Measurements from ENCODE around the gene GUCY1B1. TPM values are rescaled to one million over a fixed set of nuclear protein-coding genes. Genes with fewer than 3 reads are reported as not detected.

The GUCY1B1 gene
- polyA plus RNA-seq (2013, experiment 1 of 2), result 6.1 TPM
- 6.1 TPM for polyA plus RNA-seq (2013, experiment 2 of 2)

DNA sequence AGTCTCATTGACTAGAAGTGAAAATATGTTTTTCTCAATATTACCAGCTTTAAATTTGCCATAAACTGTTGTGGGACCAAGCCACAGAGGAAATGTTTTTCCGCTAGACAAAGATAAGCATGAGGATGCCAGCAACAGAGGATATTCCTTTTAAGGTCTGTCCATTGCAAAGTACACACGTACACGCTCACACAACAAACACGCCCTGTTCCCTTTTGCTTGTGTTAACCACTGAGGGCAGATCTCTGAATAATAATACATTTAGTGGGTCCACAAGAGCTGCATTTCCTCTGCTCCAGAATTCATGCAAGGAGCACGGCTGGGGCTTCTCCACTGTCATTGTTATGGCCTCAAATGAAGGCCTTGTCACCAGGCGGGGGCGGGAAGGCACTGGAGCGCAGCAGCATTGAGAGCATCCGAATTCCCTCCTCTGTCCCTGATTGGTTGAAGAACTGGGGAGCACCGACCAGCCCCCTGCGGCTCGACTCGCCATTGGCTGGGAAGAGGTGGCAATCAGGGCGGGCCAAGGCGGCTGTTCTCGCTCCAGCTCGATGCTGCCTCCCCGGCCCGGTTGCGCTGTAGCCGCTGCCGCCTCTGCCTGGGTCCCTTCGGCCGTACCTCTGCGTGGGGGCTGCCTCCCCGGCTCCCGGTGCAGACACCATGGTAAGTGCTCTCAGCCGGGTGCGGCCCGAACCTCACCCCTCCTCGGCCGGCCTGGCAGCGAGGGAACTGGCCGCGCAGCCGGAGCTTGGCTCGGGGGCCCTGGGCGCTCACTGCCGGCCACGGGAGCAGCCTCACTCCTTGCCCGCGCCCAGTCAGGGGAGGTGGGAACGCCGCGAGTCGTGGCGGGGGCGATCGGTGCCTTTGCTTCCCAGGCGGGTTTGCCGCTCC lies at the start of gene GUCY1B1:
TSS of gene GUCY1B1 (plus strand) at position 541 of the 891 bp plus-strand sequence. CDS start at position 661, 120 bp downstream.
- Histone ChIP-seq H3K14ac (ENCODE audit: low read length in 2 of 2) (peak within 1 kb of the TSS in 1 of 2 experiments; percentile 72), H4K91ac (ENCODE audit: low read length) (peak within 1 kb of the TSS; percentile 50), H3K4ac (ENCODE audit: low read depth in 1 of 2, low read length in 2 of 2) (peak within 1 kb of the TSS in 1 of 2 experiments; percentile 43), H3K79me1 (replicated peaks; ENCODE audit: low read length, poor library complexity, severe bottlenecking) (peaks cover 7% of the 10 kb centered on the region), H2BK15ac (ENCODE audit: low read depth, poor library complexity, severe bottlenecking) (peak within 1 kb of the TSS; percentile 90), H3K4me3 (ENCODE audit: insufficient read depth in 1 of 2, low read depth in 1 of 2, low read length in 2 of 2) (peak within 1 kb of the TSS; percentile 84 to 87), H2BK5ac (ENCODE audit: low read depth, low read length, poor library complexity, severe bottlenecking) (peak within 1 kb of the TSS; percentile 76), H3K4me1 (ENCODE audit: control insufficient read depth, insufficient read depth, low read depth, low read length) (peaks cover 8% of the 10 kb centered on the region), H2BK12ac (ENCODE audit: low read length in 2 of 2) (peak within 1 kb of the TSS; percentile 83 to 89), H3K4me2 (ENCODE audit: low read length, poor library complexity, severe bottlenecking) (peak within 1 kb of the TSS; percentile 85), H2AK5ac (ENCODE audit: low read length, severe bottlenecking) (peak within 1 kb of the TSS; percentile 91), H2AFZ (ENCODE audit: low read depth, low read length) (peak within 1 kb of the TSS; percentile 86), H3K23ac (ENCODE audit: low read length in 2 of 2) (peak within 1 kb of the TSS in 1 of 2 experiments; percentile 64), H3K27ac (ENCODE audit: low read length, poor library complexity, severe bottlenecking) (no peak within 1 kb of the TSS), H3K9me3 (ENCODE audit: control insufficient read depth, low read length) (no peaks in the 10 kb centered on the region), H3K27me3 (ENCODE audit: control insufficient read depth in 1 of 2, insufficient read depth in 1 of 2, low read length in 2 of 2) (no peaks in the 10 kb centered on the region), H3K9ac (ENCODE audit: low read length) (peak within 1 kb of the TSS; percentile 79), H3K18ac (ENCODE audit: low read depth in 1 of 2, low read length in 2 of 2) (peak within 1 kb of the TSS; percentile 70 to 82), H3K36me3 (ENCODE audit: control insufficient read depth in 1 of 2, insufficient read depth in 2 of 2, low read depth in 1 of 2, low read length in 2 of 2) (no peaks in the 10 kb centered on the region), H4K8ac (ENCODE audit: low read length) (peak within 1 kb of the TSS; percentile 27), H2BK120ac (ENCODE audit: low read depth, low read length) (peak within 1 kb of the TSS; percentile 34)
- DNase-seq, result peak; percentile 93
- 11% methylated on average over 51 of the region's 51 CpGs for WGBS

DNA sequence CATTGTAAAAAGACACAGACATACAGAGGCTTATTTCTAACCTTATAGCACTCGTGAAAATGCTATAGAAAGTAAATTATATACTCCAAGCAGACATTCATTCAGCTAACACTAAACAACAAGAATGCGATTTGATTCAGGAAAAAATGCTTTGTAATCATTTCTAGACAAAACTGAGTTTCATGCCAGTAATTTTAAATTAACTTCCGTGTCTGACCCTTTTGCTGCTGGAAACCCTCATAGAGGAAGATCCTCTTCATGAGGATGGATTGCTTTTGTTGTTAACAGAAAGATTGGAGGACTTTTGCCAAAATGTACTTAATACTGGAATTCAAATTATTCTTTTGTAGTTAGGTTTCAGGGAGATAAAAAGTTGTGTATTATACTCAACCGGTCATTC lies 48.9 kb upstream of the GUCY1B1 start:
- no peaks in the 10 kb centered on the region for H3K27me3 ChIP-seq (ENCODE audit: control insufficient read depth in 1 of 2, insufficient read depth in 1 of 2, low read length in 2 of 2)
- no peak for DNase-seq

DNA sequence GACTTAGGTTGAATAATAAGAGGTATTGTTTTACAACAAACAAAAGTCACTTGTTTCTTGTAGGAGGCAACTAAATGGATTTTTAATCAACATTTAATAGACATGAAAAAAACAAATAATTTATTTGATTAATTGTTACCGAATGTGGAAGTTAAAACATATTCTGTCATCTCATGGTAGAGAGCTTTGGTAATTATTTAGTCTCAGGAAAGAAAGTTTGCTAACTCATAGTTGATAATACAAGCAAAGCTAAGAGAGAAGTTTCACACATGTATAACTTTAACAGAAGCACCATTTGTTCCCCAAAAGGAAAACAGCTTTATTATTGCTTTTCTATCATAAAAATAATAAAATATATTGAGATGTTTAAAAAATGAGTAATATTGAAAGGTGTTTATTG lies 47.3 kb upstream of the GUCY1B1 start:
- Histone ChIP-seq H3K36me3 (ENCODE audit: control insufficient read depth in 1 of 2, insufficient read depth in 2 of 2, low read depth in 1 of 2, low read length in 2 of 2) (peaks cover 0 to 7% of the 10 kb centered on the region in 2 experiments), H2BK15ac (ENCODE audit: low read depth, poor library complexity, severe bottlenecking) (no peak overlapping the region), H3K9ac (ENCODE audit: low read length) (no peak overlapping the region), H3K4me2 (ENCODE audit: low read length, poor library complexity, severe bottlenecking) (no peak overlapping the region), H3K4ac (ENCODE audit: low read depth in 1 of 2, low read length in 2 of 2) (no peak overlapping the region), H4K91ac (ENCODE audit: low read length) (no peak overlapping the region), H3K18ac (ENCODE audit: low read depth in 1 of 2, low read length in 2 of 2) (no peak overlapping the region), H3K4me3 (ENCODE audit: insufficient read depth in 1 of 2, low read depth in 1 of 2, low read length in 2 of 2) (no peak overlapping the region), H3K4me1 (ENCODE audit: control insufficient read depth, insufficient read depth, low read depth, low read length) (no peaks in the 10 kb centered on the region), H3K23ac (ENCODE audit: low read length in 2 of 2) (no peak overlapping the region), H2AFZ (ENCODE audit: low read depth, low read length) (no peak overlapping the region), H3K79me1 (replicated peaks; ENCODE audit: low read length, poor library complexity, severe bottlenecking) (no peaks in the 10 kb centered on the region), H3K27ac (ENCODE audit: low read length, poor library complexity, severe bottlenecking) (no peak overlapping the region), H2BK12ac (ENCODE audit: low read length in 2 of 2) (no peak overlapping the region), H4K8ac (ENCODE audit: low read length) (no peak overlapping the region), H2BK120ac (ENCODE audit: low read depth, low read length) (no peak overlapping the region), H2BK5ac (ENCODE audit: low read depth, low read length, poor library complexity, severe bottlenecking) (no peak overlapping the region), H3K9me3 (ENCODE audit: control insufficient read depth, low read length) (peaks cover 2% of the 10 kb centered on the region), H3K14ac (ENCODE audit: low read length in 2 of 2) (no peak overlapping the region), H2AK5ac (ENCODE audit: low read length, severe bottlenecking) (no peak overlapping the region), H3K27me3 (ENCODE audit: control insufficient read depth in 1 of 2, insufficient read depth in 1 of 2, low read length in 2 of 2) (no peaks in the 10 kb centered on the region)
- no peak for DNase-seq
- no CpG with 5 or more reads among the region's 1 CpG for WGBS

More for the DNA sequence above, 48.9 kb upstream of the GUCY1B1 start:
- WGBS, result 100% methylated on average over 4 of the region's 4 CpGs
- H3K79me1 ChIP-seq (replicated peaks; ENCODE audit: low read length, poor library complexity, severe bottlenecking), result no peaks in the 10 kb centered on the region
- no peak overlapping the region for H3K9ac ChIP-seq (ENCODE audit: low read length)
- H3K36me3 ChIP-seq (ENCODE audit: control insufficient read depth in 1 of 2, insufficient read depth in 2 of 2, low read depth in 1 of 2, low read length in 2 of 2), result peaks cover 0 to 7% of the 10 kb centered on the region in 2 experiments
- no peak overlapping the region for H3K14ac ChIP-seq (ENCODE audit: low read length in 2 of 2)
- no peak overlapping the region for H3K18ac ChIP-seq (ENCODE audit: low read depth in 1 of 2, low read length in 2 of 2)
- no peak overlapping the region for H2BK12ac ChIP-seq (ENCODE audit: low read length in 2 of 2)
- peaks cover 5% of the 10 kb centered on the region for H3K4me1 ChIP-seq (ENCODE audit: control insufficient read depth, insufficient read depth, low read depth, low read length)
- no peak overlapping the region for H2BK5ac ChIP-seq (ENCODE audit: low read depth, low read length, poor library complexity, severe bottlenecking)
- no peak overlapping the region for H3K4me2 ChIP-seq (ENCODE audit: low read length, poor library complexity, severe bottlenecking)
- no peak overlapping the region for H3K4ac ChIP-seq (ENCODE audit: low read depth in 1 of 2, low read length in 2 of 2)
- no peak overlapping the region for H3K27ac ChIP-seq (ENCODE audit: low read length, poor library complexity, severe bottlenecking)
- H2AFZ ChIP-seq (ENCODE audit: low read depth, low read length), result no peak overlapping the region
- no peak overlapping the region for H2BK120ac ChIP-seq (ENCODE audit: low read depth, low read length)
- H4K91ac ChIP-seq (ENCODE audit: low read length), result no peak overlapping the region
- H3K9me3 ChIP-seq (ENCODE audit: control insufficient read depth, low read length), result no peaks in the 10 kb centered on the region
- no peak overlapping the region for H3K23ac ChIP-seq (ENCODE audit: low read length in 2 of 2)
- no peak overlapping the region for H2BK15ac ChIP-seq (ENCODE audit: low read depth, poor library complexity, severe bottlenecking)
- H4K8ac ChIP-seq (ENCODE audit: low read length), result no peak overlapping the region
- no peak overlapping the region for H2AK5ac ChIP-seq (ENCODE audit: low read length, severe bottlenecking)
- no peak overlapping the region for H3K4me3 ChIP-seq (ENCODE audit: insufficient read depth in 1 of 2, low read depth in 1 of 2, low read length in 2 of 2)

DNA sequence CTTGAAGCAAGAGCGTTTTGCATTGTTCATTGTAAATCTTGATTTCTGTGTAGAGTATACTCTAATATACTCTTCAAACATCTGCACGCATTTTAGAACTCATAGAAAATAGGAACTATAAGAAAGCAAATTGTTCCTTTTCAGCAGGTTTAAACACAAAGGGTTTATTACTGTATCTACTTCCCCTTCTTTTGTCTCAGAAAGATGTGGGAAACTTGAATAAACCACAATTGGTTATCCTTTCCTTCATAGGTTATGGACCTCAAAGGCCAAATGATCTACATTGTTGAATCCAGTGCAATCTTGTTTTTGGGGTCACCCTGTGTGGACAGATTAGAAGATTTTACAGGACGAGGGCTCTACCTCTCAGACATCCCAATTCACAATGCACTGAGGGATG lies 46.0 kb upstream of the GUCY1B1 start:
- H4K91ac ChIP-seq (ENCODE audit: low read length), result no peak overlapping the region
- no peak overlapping the region for H2AK5ac ChIP-seq (ENCODE audit: low read length, severe bottlenecking)
- no peak for DNase-seq
- H3K4me1 ChIP-seq (ENCODE audit: control insufficient read depth, insufficient read depth, low read depth, low read length), result no peaks in the 10 kb centered on the region
- no peaks in the 10 kb centered on the region for H3K79me1 ChIP-seq (replicated peaks; ENCODE audit: low read length, poor library complexity, severe bottlenecking)
- no CpG with 5 or more reads among the region's 3 CpGs for WGBS
- no peak overlapping the region for H2BK15ac ChIP-seq (ENCODE audit: low read depth, poor library complexity, severe bottlenecking)
- H3K14ac ChIP-seq (ENCODE audit: low read length in 2 of 2), result no peak overlapping the region
- no peak overlapping the region for H2AFZ ChIP-seq (ENCODE audit: low read depth, low read length)
- H2BK5ac ChIP-seq (ENCODE audit: low read depth, low read length, poor library complexity, severe bottlenecking), result no peak overlapping the region
- H4K8ac ChIP-seq (ENCODE audit: low read length), result no peak overlapping the region
- no peak overlapping the region for H3K9ac ChIP-seq (ENCODE audit: low read length)
- no peak overlapping the region for H3K27ac ChIP-seq (ENCODE audit: low read length, poor library complexity, severe bottlenecking)
- H3K36me3 ChIP-seq (ENCODE audit: control insufficient read depth in 1 of 2, insufficient read depth in 2 of 2, low read depth in 1 of 2, low read length in 2 of 2), result peaks cover 0 to 7% of the 10 kb centered on the region in 2 experiments
- no peak overlapping the region for H3K18ac ChIP-seq (ENCODE audit: low read depth in 1 of 2, low read length in 2 of 2)
- no peak overlapping the region for H3K23ac ChIP-seq (ENCODE audit: low read length in 2 of 2)
- H2BK120ac ChIP-seq (ENCODE audit: low read depth, low read length), result no peak overlapping the region
- no peak overlapping the region for H3K4ac ChIP-seq (ENCODE audit: low read depth in 1 of 2, low read length in 2 of 2)
- H3K27me3 ChIP-seq (ENCODE audit: control insufficient read depth in 1 of 2, insufficient read depth in 1 of 2, low read length in 2 of 2), result no peaks in the 10 kb centered on the region
- peaks cover 2% of the 10 kb centered on the region for H3K9me3 ChIP-seq (ENCODE audit: control insufficient read depth, low read length)
- H3K4me2 ChIP-seq (ENCODE audit: low read length, poor library complexity, severe bottlenecking), result no peak overlapping the region
- H2BK12ac ChIP-seq (ENCODE audit: low read length in 2 of 2), result no peak overlapping the region
- no peak overlapping the region for H3K4me3 ChIP-seq (ENCODE audit: insufficient read depth in 1 of 2, low read depth in 1 of 2, low read length in 2 of 2)
